Stimulated activated CD8-positive, alpha-beta memory T cell treated with anti-CD3 and anti-CD28 coated beads, Interleukin-7, amount 100 ng/mL, for 1 hour (primary cell): ENCODE data around the gene METTL17.
A peak's percentile ranks its signal among the peaks of the same experiment; 100 is the strongest.
"Not testable (repeated sequence)": the region's sequence is repeated elsewhere in the genome, so short reads cannot be mapped to it uniquely, and the experiment has no call there.

Source experiments
- DNase-seq, 2 donors: peaks; one replicate each; pipeline ENCODE4 v3.0.0-alpha.2; 2020; ENCODE audit warnings: low read depth in 2 of 2

Gene METTL17

DNA sequence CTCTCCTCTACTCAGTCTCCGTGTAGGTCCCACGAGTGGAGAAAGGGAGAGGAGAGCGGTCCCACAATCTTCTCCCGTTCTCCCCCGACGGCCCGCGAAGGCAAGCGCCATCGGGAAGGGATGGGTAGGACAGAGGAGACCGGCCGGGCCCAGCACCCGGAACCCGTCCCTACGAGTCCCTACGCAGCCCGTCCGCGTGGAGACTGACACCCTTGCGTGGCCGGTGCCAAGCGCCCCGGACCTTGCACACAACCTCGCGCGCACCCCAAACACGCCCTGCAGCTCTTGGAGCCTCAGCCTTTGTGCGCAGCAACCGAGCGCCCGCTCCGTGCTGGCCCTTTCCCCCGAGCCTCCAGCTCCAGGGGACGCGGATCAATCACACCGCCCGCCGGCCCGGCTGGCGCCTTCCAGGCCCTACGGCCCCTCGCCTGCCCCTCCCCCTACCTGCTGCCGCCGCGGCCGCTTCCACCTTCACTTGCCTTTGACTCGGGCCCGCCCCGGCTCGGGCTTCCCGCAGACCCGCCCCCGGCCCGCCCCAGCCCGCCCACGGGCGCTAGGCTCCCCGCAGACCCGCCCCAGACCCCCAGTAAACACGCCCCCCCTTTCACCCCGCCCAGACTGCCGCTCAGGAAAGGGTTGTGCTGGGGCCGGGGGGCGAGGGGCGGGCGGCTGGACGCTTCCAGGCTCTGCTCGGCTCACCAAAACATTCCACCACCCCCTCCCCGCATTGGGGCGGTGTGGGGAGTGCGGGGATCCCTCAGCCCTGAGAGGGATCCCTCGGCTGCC is 35.0 kb downstream of the METTL17 start, which contains the start of gene NDRG2:
Gene NDRG2, minus strand, starts transcription at position 477 of the 786 bp plus-strand sequence. CDS start 1,746 bp downstream, outside the sequence.
- DNase-seq, result peak; percentile 48 to 61

DNA sequence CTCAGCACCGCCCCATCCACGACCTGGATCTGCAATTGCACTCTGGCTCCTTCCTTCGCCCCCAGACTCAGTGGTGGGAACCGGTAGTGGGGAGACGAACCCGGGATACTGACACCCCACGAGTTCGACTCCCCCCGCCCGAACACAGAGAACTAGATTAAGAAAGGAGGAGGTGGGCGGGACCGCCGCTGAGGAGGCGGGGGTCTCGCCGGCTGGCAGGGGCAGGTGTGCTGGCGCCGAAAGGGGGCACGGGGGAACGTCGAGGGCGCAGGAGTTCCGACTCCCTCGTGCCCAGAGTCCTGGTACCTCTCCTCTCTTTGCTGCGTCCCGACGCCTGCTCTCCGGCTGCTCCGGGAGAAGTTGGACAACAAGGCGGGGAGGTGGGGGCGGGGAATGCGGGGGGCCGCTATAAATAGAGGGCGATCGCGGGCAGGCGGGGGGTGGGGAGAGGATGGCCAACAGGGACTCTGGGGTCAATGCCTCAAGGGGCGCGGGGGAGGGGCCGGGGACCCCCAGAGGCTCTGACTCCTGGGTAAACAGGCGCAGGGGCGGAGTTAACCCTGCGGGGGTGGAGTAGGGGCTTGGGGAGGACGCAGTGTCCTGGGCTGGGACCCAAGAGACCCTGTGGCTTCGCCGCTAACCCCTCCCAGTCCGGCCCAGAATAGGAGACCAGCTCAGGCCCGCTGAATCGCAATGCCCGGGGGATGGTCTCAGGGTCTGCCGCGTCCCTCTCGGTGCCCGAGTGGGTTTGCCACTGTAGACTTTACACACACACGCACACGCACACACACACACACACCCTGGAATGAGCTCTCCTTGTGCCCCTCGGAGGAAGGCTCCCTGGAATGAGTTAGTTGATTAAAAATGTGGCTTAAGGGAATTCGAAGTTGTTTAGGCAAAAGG is 35.8 kb downstream of the METTL17 start:
- no peak for DNase-seq

DNA sequence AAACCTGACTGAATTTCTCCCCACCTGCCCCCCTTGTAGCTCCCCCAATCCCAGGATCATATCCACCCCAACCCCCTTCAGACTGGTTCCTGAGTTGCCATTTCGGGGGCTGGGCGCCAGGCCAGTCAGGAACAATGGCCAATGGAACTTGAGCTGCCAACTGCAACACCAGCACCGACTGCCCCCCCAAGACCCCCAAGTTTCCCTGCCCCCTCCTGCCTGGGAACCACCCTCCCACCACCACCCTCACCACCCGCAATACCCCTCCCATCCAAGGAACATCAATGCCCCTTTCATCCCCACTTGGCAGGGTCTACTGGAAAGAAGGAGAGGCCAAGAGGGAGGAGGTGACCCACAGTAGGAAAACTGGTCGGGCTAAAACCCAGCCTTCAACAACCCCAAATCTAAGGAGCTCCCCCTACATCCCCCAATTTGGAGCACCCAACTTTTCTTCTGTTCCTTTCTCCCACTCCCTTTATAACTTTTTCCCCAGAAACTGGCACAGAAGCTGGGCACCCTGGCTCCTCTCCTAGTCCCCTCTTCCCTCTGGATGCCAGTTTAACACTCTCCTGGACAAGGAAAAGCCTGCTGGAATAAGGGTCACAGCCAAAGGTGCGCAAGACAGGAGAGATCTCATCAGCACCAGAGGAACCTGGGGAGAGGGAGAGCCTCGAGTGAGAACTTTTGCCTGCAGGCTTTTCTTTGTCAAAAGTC is 36.7 kb downstream of the METTL17 start:
- no peak for DNase-seq

DNA sequence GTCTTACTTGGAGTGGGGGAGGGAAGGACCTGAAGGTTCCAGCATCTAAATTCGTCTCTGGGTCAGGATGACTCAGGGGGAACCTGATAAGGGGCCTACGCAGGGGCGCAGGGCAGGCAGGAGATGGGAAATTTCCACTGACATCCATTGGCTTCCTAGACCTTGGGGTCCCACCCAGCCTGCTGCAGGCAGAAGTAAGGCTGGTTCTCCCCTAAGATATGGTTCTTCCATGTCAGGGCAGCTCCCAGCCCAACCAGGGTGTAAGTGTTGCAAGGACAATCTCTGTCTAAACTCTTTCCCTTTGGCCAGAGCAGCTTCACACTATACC is 37.2 kb downstream of the METTL17 start:
- DNase-seq, result no peak

DNA sequence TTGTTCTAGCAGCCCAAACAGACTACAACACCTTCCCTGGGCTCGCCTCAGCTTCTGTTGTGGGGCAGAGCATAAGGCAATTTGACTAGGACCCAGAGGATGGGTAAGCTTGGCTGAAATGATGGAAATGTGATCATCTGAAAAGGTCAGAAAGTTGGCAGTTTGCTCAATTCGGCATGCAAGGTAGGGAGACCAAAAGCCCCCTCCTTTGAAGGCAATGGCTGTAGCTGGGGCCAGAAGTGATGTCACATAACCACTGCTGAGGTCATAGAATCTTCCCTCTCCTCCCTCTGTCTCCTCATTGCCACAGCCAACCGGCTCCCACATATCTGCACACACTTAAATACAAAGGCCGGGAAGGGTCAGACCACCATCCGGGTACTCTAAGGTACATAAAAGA is 40.1 kb downstream of the METTL17 start, which contains the start of gene TPPP2:
Gene TPPP2, plus strand, starts transcription at position 301 of the 400 bp plus-strand sequence. CDS start 365 bp downstream, outside the sequence.
- DNase-seq, result no peak

DNA sequence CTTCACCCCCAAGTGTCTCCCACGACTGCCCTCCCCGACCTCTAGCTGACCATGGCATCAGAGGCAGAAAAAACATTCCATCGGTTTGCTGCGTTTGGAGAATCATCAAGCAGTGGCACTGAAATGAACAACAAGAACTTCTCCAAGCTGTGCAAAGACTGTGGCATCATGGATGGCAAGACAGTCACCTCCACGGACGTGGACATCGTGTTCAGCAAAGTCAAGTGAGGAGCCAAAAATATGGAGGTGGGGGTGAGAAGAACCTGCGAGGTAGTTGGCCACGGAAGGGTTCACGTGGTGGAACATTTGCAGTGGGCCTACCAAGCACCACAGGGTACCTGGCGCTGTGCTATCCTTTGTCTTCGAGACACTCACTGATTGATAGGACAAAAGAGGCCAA is 40.8 kb downstream of the METTL17 start:
- no peak for DNase-seq

DNA sequence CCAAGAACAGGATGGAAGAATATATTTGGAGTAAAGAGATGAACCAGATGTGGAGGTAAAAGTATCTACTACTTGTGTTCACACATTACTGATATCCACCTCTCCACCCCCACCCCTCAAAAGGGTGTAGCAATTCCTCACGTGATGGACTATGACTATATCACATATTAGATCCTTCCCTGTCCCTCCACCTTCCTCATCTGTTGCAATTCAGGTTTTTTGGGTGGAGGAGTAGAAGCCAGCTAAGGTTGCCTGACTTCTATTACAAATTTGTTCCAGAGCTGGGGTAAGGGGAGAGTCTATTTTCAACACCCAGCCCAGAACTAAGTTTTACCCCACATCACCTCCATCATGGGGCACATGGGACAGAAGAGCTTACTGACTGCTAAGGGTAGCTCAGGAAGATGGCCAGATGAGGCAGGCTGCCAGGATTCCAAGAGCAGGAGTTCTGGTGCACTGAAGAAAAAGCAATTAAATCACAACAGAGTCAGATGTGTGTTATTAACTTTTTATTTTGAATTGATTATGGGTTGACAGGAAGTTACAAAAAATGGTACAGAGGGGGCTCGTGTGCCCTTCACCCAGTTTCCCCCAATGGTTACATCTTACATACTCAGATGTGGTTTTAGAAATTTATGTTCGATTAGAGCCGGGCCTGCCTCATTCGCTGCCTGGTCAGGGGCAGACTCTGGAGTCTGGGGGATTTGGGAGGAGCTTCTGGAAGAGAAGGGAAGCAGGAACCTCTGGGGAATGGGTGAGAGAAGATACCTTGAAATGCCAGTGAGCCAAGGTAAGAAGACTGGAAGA is 42.7 kb downstream of the METTL17 start:
- DNase-seq, result no peak

DNA sequence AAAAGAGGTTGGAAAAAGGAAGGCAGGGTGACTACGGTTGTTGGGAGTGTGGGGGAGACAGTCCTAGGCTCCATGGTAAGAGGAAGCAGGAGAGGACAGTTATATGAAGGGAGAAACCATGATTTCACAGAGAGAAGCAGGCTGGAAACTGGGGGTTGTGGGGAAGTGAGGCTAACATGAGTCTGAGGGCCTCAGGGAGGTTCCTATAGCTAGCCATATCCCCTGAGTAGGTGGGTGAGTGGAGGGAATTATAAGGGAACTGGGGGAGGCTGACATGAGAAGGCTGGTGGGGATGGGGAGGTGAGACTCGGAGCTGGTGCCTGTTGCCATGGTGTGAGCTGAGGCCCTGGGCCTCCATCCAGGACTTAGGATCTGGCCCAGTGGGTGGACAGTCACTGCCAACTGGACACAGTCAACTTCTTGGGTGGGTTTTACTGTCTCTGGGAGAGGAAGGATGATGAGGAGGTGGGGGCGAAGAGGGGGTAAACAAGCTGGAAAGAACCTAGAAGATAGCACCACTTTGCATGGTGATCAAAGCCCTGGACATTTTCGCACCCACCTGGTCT is 43.4 kb downstream of the METTL17 start:
- no peak for DNase-seq

DNA sequence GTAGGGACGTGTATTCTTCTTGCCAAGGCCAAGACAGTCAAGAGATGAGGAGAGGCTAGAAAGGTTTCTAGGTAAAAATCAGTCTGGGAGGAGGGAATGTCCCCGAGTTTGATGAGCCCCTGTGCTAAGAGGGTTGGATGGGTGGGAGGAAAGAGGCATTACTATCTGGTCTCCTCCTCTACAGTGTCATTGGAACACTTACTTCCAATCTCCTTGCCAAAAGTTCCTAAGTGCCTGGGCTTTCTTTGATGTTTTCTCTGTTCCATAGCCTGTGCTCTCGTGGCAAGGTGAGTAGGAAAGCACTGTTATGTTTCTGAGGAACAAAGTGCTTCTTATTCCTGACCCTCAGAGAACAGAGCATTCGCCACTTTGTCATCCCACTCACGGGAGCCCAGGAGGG is 44.9 kb downstream of the METTL17 start, which contains the start of gene RNASE13:
Gene RNASE13, minus strand, starts transcription at position 101 of the 400 bp plus-strand sequence. CDS start 519 bp downstream, outside the sequence.
- no peak for DNase-seq

DNA sequence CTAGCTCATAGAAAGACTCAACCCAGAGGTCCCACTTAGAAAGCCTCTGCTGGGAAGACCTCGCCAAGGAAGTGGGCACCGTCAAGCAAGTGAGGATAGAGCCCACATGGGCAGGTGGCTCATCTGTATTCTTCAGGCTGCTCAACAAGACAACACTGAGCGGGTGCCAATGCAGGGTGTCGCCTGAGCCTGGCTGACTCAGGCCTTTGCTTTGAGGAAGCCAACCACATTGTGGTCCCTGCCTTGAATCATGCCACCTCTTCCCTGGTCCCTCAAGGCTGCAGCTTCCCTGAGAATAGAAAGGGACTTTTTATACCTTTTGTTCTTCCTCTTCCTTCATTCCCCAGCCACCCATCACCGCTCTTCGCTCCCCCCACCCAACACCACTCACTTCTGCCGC is 47.0 kb downstream of the METTL17 start:
- no peak for DNase-seq

DNA sequence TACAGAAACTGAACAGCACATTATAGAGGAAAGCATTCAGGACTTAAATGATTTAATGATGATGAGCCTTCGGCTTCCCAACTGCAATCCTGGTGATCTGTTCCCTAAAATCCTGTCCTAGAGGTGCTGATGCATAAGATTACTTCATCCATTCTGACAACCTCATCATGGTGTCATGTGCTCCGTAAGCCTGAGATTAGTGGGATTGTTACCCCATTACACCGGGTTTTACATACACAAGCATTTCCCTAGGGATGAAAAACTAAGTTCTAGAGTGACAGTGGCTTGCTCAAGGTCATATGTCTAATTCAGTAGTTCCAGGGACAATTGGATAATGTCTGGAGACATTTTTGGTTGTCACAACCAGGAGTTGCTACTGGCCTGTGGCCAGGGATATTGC is 47.4 kb downstream of the METTL17 start:
- DNase-seq, result no peak

DNA sequence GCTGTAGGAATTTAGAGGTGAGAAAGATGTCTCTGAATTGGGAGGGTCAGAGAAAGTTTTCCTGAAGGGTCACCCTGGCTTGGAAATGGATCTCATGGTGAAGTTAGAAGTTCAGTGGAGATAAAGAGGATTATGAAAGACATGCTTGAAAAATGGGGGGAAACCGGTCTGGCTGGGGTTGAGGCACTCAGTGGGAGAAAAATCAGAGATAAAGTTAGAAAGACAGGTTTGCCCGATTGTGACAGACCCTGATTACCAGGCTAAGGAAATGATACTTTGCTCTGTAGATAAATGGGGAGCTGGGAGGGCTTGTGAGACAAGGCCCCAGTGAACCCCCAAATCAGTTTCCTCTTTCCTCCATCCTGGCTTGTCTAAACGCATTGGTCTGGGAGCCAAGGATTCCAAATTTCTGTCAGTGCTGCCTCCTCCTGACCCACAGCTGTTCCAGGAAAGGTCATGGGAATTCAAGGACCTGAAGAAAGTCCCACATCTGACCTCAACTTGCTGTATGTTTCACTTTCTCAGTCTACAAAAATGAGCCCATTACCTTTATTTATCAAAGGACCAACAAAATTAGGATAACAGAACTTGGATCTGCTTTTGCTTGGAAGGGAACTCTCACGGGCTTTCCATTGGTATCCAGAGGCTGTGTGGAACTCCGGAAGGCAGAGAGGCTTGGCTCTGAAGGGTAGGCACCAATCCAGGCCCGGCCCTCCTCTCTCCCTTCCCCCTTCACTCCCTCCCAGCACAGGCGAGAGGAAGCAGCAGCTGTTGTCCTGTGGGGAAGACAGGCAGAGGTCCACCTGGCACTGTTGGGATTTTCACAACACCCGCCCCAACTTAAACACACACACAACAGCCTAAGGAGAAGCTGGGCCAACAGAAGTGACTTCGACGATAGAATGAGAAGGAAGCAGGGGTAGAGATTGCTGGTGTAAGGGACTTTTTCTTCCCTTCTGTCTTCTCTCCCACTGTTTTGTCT is 49.0 kb downstream of the METTL17 start:
- no peak for DNase-seq

DNA sequence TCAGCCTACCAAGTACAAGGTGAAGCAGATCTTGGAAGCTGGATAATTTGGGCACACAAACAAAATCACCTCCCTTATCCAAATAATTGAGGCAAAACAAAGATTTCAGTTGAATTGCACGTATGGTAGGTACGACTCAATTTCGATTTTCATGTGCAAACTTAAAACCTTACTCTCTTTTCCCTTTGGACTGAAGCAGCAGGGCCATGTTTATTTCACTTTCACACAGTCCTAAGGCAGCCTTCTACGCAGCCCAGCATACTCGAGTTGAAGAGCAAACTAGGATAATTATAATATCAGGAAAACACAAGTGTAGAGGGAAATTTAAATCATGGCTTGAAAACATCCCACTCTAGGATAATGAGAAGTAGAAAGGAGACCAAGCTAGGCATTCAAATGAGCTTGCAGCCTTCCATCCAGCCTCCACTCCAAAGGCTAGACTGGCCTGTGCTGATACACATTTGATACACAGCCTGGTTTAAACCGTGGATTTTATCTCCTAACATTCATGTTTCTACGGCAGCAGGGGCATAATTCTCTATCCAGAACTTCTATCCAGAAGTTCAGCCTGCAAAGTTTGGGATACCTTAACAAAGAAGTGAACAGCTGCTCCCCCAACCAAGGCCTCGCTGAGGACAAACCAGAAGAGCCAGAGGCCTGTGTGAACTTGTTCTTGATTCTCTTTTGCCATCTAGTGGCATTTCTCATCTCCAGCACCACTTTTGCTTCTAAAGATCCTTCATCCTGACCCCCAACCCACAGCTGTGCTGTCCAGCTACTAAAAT is 50.0 kb downstream of the METTL17 start:
- DNase-seq, result no peak

DNA sequence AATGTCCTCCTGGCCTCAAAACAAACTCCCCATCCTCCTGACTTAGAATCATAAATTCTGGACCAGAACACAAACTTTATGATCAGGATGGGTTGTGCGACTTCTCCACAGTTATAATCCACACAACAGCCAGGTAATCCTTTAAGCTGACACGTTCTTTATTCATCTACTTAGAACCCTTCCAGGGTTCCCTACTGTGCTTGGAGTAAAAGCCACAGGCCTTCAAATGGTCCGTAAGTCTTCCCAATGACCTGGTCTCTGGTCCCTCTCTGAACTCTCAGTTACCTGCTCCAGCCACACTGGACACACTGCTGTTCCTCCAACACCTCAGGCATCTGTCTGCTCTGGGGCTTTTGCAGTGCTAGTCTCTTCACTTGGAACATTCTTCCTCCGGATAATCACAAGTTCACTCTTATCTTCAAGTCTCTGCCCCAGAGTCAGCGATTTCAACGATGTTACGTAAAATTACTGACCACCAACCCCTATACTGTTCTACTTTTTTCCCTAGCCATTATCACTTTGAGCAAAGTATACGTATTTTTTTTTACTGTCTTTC is 50.7 kb downstream of the METTL17 start:
- DNase-seq, result no peak

DNA sequence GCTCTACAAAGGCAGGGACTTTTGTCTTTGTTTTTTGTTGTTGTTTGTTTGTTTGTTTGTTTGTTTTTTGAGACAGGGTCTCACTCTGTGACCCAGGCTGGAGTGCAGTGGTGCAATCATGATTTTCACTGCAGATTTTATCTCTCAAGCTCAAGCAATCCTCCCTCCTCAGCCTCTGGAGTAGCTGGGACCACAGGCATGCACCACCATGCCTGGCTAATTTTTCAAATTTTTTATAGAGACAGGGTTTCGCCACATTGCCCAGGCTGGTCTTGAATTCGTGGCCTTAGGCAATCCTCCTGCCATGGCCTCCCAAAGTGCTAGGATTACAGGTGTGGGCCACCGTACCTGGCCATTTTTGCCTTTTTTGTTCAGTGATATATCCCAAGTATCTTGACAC is 51.2 kb downstream of the METTL17 start:
- DNase-seq, result not testable (repeated sequence)

DNA sequence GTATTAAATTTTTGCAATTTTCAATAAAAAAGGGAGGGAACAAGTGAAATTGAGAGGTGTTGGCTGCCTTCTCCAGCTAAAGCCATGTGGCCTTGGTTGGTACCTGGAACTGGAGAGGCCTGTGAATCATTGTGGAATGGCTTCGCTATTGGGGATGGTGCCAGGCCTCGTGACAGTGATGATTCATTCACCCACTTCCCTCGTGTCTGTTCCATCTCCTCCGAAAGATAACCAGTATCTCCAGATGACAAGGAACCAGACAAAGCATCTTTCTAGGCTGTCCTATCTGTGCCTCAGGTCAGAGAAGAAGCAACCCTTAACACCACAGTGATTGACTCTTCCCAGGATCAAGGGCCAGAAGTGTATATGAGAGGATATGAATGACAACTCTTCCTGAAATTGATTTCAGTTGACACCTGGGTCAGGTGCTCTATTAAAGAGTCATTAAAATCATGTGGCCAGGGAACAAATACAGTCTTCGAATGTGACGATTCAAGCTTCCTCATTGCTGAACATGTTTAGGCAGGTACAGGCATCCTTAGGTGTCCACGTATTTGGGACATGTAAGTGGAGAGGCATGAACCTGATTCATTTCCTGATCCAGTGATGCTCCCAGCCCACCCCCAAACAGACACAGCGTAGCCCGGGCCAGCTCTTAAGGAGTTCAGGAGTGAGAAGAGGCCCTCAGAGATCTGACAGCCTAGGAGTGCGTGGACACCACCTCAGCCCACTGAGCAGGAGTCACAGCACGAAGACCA is 52.1 kb downstream of the METTL17 start, which contains the start of gene RNASE7:
Gene RNASE7, plus strand, starts transcription at position 687 of the 758 bp plus-strand sequence. CDS start 631 bp downstream, outside the sequence.
- DNase-seq, result no peak

DNA sequence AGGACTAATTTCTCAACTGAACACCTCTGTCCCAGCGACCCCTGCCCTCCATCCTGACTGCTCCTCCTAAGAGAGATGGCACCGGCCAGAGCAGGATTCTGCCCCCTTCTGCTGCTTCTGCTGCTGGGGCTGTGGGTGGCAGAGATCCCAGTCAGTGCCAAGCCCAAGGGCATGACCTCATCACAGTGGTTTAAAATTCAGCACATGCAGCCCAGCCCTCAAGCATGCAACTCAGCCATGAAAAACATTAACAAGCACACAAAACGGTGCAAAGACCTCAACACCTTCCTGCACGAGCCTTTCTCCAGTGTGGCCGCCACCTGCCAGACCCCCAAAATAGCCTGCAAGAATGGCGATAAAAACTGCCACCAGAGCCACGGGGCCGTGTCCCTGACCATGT is 53.1 kb downstream of the METTL17 start:
- DNase-seq, result no peak
